B cell (primary cell): ENCODE measurements around the gene TNFAIP2.

ENCODE experiments used
- EZH2 ChIP-seq: IDR thresholded peaks from 2 replicates; pipeline ENCODE4 v1.6.1; 2012; ENCODE audit warnings: borderline replicate concordance, low read depth, mild to moderate bottlenecking, moderate library complexity, low read length; ENCODE audit not compliant: insufficient read depth, poor library complexity, severe bottlenecking
- TF ChIP-seq, protein P1 (sequence below): fragments of 200-600 bp; IDR thresholded peaks from one replicate; pipeline ENCODE4 v1.8.0; 2022; ENCODE audit warnings: antibody characterized with exemption, mild to moderate bottlenecking

DNA sequence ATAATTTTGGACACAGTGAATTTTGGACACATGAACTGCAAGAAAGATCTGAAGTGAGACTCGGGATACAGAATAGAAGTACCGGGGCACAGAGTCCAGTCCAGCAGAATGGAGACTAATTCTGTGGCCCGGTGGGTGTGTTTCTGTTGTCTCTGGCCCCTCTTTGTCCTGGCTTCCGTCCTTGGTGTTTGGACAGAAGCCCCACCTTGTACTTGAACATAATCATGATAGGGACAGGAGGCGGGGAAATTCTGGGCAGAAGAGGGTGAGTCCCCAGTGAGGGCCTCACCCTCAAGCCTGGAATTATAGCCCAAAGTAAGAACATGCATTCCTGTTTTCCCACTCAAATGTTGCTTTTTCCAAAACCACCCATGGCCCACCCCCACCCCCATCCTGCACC lies 39.9 kb downstream of the TNFAIP2 start:
- TF ChIP-seq, protein P1, sequence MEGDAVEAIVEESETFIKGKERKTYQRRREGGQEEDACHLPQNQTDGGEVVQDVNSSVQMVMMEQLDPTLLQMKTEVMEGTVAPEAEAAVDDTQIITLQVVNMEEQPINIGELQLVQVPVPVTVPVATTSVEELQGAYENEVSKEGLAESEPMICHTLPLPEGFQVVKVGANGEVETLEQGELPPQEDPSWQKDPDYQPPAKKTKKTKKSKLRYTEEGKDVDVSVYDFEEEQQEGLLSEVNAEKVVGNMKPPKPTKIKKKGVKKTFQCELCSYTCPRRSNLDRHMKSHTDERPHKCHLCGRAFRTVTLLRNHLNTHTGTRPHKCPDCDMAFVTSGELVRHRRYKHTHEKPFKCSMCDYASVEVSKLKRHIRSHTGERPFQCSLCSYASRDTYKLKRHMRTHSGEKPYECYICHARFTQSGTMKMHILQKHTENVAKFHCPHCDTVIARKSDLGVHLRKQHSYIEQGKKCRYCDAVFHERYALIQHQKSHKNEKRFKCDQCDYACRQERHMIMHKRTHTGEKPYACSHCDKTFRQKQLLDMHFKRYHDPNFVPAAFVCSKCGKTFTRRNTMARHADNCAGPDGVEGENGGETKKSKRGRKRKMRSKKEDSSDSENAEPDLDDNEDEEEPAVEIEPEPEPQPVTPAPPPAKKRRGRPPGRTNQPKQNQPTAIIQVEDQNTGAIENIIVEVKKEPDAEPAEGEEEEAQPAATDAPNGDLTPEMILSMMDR = no peak
- no peak for TF ChIP-seq EZH2
